Nephron (organoid): ENCODE data around the gene GRPEL1.

Experiments used
- H3K27ac Mint-ChIP-seq, 3 experiments: 2 replicates each; pipeline ENCODE4 v1.8.0; 2020; ENCODE audit warnings: mixed read lengths in 3 of 3, mild to moderate bottlenecking in 2 of 3, moderate library complexity in 1 of 3
- H3K27me3 Mint-ChIP-seq: 2 replicates; pipeline ENCODE4 v1.8.0; 2021; ENCODE audit warnings: low read depth, mild to moderate bottlenecking, moderate library complexity, mixed read lengths
- H3K36me3 Mint-ChIP-seq: 2 replicates; pipeline ENCODE4 v1.8.0; 2020; ENCODE audit warnings: low read depth, mixed read lengths
- H3K4me1 Mint-ChIP-seq: 2 replicates; pipeline ENCODE4 v1.8.0; 2020; ENCODE audit warnings: mixed read lengths
- H3K4me3 Mint-ChIP-seq, 3 experiments: 2 replicates each; pipeline ENCODE4 v1.8.0; 2020; ENCODE audit warnings: mild to moderate bottlenecking in 3 of 3, mixed read lengths in 3 of 3, moderate library complexity in 2 of 3
- H3K9me3 Mint-ChIP-seq: 2 replicates; pipeline ENCODE4 v1.8.0; 2020; ENCODE audit warnings: mixed read lengths
- TF ChIP-seq, protein P1 (sequence below), 3 experiments: fragments of 200-600 bp; sonication (generic); IDR thresholded peaks; one replicate each; pipeline ENCODE4 v1.5.0; 2021; ENCODE audit warnings: antibody characterized with exemption in 3 of 3; ENCODE audit not compliant: unreplicated experiment in 3 of 3

Gene GRPEL1

DNA sequence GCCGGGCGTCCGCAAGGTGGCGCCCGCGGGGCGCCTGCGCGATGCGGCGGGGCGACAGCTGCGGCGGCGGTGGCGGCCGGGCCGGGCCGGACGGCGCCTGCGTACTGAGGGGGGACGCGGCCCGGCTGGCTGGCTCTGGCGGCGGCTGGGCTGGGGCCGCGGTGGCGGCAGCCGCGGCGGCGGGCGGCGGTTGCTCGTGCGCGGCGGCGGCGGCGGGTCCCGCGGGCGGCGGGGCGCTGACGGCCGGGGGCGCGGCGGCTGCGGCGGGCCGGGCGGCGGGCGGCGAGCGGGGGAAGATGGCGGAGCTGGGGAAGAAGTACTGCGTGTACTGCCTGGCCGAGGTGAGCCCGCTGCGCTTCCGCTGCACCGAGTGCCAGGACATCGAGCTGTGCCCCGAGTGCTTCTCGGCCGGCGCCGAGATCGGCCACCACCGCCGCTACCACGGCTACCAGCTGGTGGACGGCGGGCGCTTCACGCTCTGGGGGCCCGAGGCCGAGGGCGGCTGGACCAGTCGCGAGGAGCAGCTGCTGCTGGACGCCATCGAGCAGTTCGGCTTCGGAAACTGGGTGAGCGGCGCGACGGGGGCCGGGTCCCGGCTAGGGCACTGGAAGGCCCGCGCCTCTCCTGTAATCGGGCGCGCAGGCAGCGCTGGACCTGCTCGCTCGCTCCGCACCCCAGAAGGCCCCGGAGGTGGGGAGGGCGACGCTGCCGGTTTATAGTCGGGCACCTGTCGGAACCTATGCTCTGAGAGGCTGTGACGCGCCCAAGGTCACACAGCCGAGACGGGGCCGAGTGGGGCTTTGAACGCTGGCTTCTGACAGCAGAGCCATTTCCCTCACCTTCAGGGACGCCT is 24.4 kb downstream of the GRPEL1 start, which contains the start of gene TADA2B:
TADA2B (plus strand) TSS at position 89 of the 853 bp plus-strand sequence; CDS start at position 297, 208 bp downstream.
- H3K27me3 Mint-ChIP-seq = peaks cover 7% of the 10 kb centered on the region
- TF ChIP-seq, protein P1, sequence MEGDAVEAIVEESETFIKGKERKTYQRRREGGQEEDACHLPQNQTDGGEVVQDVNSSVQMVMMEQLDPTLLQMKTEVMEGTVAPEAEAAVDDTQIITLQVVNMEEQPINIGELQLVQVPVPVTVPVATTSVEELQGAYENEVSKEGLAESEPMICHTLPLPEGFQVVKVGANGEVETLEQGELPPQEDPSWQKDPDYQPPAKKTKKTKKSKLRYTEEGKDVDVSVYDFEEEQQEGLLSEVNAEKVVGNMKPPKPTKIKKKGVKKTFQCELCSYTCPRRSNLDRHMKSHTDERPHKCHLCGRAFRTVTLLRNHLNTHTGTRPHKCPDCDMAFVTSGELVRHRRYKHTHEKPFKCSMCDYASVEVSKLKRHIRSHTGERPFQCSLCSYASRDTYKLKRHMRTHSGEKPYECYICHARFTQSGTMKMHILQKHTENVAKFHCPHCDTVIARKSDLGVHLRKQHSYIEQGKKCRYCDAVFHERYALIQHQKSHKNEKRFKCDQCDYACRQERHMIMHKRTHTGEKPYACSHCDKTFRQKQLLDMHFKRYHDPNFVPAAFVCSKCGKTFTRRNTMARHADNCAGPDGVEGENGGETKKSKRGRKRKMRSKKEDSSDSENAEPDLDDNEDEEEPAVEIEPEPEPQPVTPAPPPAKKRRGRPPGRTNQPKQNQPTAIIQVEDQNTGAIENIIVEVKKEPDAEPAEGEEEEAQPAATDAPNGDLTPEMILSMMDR (IDR thresholded peaks at IDR 0.05; ENCODE audit: unreplicated experiment in 3 of 3) = no peak
- H3K27ac Mint-ChIP-seq = peak within 1 kb of the TSS; percentile 60 to 88 (median 82)
- no peaks in the 10 kb centered on the region for H3K36me3 Mint-ChIP-seq
- peak within 1 kb of the TSS; percentile 90 to 96 (median 93) for H3K4me3 Mint-ChIP-seq
- H3K4me1 Mint-ChIP-seq = peaks cover 48% of the 10 kb centered on the region
- no peaks in the 10 kb centered on the region for H3K9me3 Mint-ChIP-seq

DNA sequence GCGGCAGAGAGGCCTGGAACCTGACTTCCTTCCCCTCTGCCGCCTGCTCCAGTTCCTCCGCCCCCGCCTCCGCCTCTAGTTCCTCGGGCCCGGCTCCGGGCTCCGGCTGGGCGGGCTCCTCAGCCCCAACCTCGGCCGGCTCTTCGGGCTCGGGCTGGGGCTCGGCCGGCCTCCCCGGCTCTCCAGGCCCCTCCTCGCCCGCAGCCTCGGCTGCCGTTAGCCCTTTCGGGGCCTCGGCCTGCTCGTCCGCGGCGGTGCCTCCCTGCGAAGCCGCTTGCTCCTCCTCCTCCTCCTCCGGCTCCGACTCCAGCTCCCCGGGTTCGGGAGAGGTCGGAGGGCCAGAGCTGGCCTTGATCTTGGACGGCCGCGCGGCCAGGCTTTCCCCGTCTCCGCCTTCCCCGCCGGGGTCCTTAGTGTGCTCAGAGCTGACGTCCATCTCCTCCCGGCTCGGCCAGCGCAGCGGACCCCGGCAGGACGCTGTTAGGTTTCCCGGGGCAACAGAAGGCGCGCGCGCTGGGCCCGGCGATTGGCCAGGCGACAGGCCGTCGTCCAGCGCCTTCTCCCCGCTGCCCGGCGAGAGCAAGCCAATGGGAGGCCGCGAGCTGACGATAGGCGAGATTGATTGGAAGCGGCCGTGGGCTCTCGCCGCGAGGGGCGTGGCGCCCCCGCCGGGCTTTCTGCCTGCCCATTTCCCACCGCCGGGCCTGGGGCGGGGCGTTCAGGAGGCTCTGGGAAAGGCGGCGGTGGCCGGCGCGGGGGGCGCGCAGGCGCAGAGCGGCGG is 25.2 kb downstream of the GRPEL1 start:
- TF ChIP-seq, protein P1 (IDR thresholded peaks at IDR 0.05; ENCODE audit: unreplicated experiment in 3 of 3) = peak; percentile 17 to 37 (median 33)
- H3K36me3 Mint-ChIP-seq = no peaks in the 10 kb centered on the region
- peaks cover 45% of the 10 kb centered on the region for H3K4me1 Mint-ChIP-seq
- no peaks in the 10 kb centered on the region for H3K9me3 Mint-ChIP-seq
- H3K27me3 Mint-ChIP-seq = peaks cover 12% of the 10 kb centered on the region
- peak overlapping the region; percentile 90 to 96 (median 93) for H3K4me3 Mint-ChIP-seq
- H3K27ac Mint-ChIP-seq = peak overlapping the region; percentile 60 to 82 (median 75)

DNA sequence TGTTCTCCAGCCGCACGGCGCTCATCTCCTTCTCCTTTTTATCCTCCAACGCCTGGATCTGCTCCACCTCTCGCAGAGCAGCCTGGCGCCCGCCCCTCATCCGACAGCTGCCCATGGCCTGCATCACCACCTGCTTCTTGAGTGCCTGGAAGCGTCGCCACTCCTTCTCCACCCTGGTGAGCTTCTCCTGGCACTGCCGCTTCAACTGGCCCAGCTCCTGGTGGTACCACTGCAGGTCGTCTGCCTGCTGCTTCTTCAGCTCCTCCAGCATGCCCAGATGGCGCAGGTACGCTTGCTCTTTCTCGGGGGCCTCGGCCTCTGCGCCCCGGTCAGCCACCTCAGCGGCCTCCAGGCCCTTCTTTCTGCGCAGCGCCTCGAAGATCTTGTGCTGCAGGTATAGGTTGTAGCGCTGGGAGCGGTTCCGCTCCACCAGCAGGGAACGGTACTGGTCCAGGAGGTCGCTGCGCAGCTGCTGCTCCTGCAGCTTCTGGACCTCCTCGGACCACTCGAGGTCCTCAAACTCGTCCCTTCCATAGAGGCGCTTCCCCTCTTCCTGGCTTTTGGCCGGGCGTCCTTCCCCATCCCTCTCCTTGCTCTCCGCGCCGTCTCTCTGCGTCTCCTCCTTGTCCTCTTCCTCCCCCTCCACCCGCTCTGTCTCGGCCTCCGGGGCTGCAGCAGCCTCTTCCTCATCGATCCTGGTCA is 25.9 kb downstream of the GRPEL1 start:
- Mint-ChIP-seq H3K36me3 (no peaks in the 10 kb centered on the region), H3K4me1 (peaks cover 38% of the 10 kb centered on the region), H3K27me3 (peaks cover 12% of the 10 kb centered on the region), H3K4me3 (peak overlapping the region; percentile 90 to 93 (median 90)), H3K27ac (peak overlapping the region; percentile 60 to 82 (median 75)), H3K9me3 (no peaks in the 10 kb centered on the region)
- TF ChIP-seq, protein P1 (IDR thresholded peaks at IDR 0.05; ENCODE audit: unreplicated experiment in 3 of 3) = no peak

GRCh38 chr4:7041246-7041645 is 26.6 kb downstream of the GRPEL1 start:
- TF ChIP-seq, protein P1 (IDR thresholded peaks at IDR 0.05; ENCODE audit: unreplicated experiment in 3 of 3) = no peak
- no peaks in the 10 kb centered on the region for H3K9me3 Mint-ChIP-seq
- H3K4me1 Mint-ChIP-seq = peaks cover 31% of the 10 kb centered on the region
- H3K36me3 Mint-ChIP-seq = no peaks in the 10 kb centered on the region
- H3K27me3 Mint-ChIP-seq = peaks cover 12% of the 10 kb centered on the region
- H3K4me3 Mint-ChIP-seq = peak overlapping the region; percentile 90 to 93 (median 90)
- H3K27ac Mint-ChIP-seq = no peak overlapping the region

DNA sequence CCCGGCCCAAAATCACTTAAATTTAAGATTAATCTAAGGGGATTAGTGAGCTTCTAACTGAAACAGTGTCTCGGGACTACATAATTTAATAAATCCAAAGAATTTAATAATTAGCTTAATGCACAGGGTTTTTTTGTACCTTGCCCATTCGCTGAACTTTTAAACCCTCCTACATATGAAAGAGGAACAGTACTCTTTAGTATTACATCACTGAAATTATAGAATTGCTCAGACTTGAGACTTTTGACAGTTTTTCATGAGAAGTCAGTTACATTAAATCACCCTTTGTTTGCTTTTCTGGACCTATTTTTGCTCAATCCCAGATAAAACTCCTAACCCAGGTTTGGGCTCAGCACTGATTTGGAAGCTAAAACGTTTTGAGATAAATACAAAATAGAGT is 27.1 kb downstream of the GRPEL1 start:
- Mint-ChIP-seq H3K27ac (no peak overlapping the region), H3K36me3 (no peaks in the 10 kb centered on the region), H3K4me3 (peak overlapping the region; percentile 28 to 66 (median 41)), H3K4me1 (peaks cover 26% of the 10 kb centered on the region), H3K27me3 (peaks cover 12% of the 10 kb centered on the region), H3K9me3 (no peaks in the 10 kb centered on the region)
- TF ChIP-seq, protein P1 (IDR thresholded peaks at IDR 0.05; ENCODE audit: unreplicated experiment in 3 of 3) = no peak
